Measurements from ENCODE around the gene MASP1.
A peak's percentile ranks its signal among the peaks of the same experiment; 100 is the strongest.
"Not testable (repeated sequence)": the region's sequence is repeated elsewhere in the genome, so short reads cannot be mapped to it uniquely, and the experiment has no call there.

The MASP1 gene

DNA sequence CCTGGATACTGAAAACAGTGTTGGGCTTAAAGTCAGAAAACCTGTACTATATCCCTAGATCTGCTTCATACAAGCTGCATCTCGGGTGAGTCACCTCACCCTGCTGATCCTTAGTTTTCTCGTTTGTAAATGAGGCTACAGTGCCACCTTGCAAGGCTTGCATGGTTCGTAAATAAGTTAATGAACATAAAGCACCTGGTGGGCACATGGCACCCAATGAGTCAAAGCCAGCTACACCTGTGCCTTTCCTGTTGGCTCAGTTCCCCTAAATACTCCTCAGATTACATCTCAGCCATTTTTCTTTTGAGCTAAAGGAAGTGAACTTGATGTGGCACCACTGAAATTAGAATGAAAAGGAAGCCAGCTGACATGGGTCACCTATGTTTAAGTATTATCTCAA, 67.7 kb downstream of the MASP1 start:
- no peak for DNase-seq (ENCODE audit: low read depth)

DNA sequence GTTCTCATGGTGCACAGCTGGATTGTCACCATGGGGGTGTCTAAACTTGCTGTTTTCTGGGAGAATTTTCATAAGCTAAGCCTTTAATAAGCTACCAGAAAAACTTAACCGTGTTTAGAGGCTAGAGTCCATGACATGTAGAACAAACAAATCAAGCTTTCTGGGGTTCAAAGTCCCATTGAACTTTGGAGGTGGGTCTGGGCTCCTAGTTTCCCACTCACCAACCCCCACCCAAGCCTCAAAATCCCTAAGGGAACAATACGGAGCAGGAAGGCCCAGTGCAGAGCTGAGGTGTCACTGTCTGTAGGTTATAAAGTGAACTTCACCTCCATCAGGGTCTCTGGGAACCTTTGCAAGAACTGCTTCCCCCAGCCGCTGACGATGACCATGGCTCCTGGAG, 68.7 kb downstream of the MASP1 start:
- DNase-seq (ENCODE audit: low read depth), result no peak

DNA sequence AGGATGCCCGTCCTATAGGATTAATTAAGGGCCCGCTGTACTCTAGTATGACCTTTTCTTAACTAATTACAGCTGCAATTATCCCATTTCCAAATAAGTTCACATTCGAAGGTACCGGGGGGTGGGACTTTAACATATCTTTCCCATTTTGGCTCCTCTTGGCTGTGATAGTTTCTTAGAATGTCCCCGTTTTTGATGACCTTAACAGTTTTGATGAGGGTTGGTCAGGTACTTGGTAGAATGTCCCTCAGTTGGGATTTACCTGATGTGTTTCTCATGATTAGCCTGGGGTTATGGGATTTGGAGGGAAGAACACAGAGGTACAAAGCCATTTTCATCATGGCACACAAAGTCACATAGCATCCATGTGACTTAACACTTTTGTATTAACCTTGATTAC, 76.1 kb downstream of the MASP1 start:
- DNase-seq (ENCODE audit: low read depth), result no peak

DNA sequence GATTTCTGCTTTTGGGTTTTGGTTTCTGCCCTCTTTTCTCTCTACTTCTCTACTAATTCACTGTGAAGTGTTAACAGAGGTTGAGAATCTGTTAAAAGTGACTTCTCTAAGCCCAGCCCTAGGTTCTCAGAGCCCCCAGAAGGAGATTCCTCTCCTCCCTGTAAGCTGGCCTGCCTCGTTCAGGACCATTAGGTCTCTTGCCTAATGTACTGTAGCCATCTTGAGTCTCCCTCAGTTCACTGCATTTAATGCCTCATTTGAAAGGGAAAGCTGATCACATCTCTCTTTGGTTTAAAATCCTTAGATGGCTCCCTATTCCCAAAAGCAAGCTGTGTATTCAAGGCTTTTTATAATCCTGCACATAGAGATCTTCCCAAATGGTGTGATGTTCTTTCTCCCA, 77.9 kb downstream of the MASP1 start:
- no peak for DNase-seq (ENCODE audit: low read depth)

- no peak for DNase-seq (ENCODE audit: low read depth)
These were observed 78.8 kb downstream of the MASP1 start for GRCh38 chr3:187212705-187213104.

DNA sequence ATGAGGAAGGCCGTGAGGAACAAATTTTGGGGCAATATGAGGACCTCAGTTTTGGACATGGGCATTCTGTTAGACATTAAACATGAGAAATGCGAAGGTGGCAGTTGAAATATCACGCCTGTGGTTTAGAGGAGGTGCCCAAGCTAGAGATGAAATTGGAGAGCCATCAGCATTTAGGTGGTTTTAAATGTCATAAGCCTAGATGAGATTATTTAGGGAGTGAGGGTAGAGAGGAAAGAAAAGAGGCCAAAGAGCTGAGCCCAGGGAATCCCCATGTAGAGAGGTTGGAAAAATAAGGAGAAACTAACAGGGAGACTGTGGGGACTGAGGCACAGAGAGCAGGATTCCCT, 79.4 kb downstream of the MASP1 start:
- no peak for DNase-seq (ENCODE audit: low read depth)

- no peak for DNase-seq (ENCODE audit: low read depth)
These were observed 79.9 kb downstream of the MASP1 start for GRCh38 chr3:187211532-187212195.

- peak; percentile 93 for DNase-seq (ENCODE audit: low read depth)
These were observed 80.8 kb downstream of the MASP1 start for GRCh38 chr3:187210545-187211327.

DNA sequence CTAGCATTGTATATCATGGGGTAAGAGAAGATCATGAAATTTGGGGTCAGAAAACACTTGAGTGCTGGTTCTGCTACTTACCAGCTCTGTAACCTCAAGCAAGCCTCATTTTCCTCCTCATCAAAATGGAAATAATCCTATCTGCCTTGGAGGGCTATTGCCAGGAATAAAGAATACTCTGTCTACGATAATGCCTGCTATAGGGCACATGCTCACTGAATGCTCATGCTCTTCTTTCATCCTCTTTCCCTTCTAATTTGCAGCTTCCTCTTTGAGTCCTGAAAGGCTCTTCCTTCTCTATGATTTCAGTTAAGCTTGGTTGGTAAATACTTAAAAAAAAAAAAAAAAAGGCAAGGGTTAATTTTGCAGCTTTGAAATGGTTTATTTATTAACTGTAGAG, 81.4 kb downstream of the MASP1 start:
- no peak for DNase-seq (ENCODE audit: low read depth)

DNA sequence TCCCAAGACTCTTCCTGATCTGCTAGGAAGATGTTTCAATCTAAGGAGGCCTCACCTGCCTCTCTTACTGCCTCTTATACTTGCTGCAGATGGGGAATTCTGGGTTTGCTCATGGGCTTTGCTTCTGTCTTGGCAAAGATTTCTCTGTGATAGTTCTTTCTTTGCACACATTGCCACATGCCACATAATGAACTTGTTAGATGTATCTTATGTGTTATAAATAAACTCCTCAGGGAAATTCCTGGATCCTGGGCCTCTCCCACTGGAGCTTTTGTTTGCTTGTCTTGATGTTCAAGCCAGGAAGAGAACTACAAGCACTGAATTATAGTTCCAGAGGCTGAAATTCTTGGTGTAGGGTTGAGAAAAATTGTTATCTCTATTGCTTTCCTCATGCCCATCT, 82.0 kb downstream of the MASP1 start:
- DNase-seq (ENCODE audit: low read depth), result no peak

DNA sequence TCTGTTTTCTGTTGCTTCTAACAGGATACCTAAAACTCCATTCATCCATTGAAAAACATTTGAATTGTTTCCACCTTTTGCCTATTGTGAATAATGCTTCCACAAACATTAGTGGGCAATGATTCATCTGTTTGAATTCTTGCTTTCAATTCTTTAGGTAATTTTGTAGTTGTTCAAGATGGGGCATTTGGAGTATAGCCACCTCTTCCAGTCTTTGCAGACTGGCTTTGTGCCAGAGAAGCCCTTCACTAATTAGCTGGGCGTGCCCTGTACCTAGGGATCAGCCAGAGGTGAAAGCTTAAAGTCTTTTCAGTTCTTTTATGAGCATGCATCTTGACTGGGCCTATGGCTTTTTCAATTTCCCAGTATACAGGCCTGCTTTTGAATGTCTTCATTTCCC, 83.4 kb downstream of the MASP1 start:
- DNase-seq (ENCODE audit: low read depth), result no peak

- DNase-seq (ENCODE audit: low read depth), result no peak
These were observed 83.9 kb downstream of the MASP1 start for GRCh38 chr3:187207624-187208023.

DNA sequence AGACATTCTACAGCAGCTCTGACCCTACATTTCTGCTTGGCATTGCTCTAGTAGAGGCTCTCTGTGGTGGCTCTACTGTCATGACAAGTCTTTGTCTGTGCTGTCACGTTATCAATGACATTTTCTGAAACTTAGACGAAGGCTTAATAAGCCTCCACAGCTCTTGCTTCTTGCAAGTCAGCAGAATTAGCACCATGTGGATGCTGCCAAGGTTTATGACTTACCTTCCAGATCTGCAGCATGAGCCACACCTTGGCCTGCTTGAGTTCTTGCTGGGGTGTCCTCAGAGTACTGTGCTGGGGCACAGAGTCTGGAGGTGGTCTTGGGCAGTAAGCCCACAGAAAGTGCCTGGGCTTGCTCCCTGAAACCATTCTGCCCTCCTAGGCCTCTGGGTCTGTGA, 84.5 kb downstream of the MASP1 start:
- no peak for DNase-seq (ENCODE audit: low read depth)

- no peak for DNase-seq (ENCODE audit: low read depth)
These were observed 85.9 kb downstream of the MASP1 start for GRCh38 chr3:187205683-187206082.

- DNase-seq (ENCODE audit: low read depth), result not testable (repeated sequence)
These were observed 92.0 kb downstream of the MASP1 start for GRCh38 chr3:187199463-187200050.

- no peak for DNase-seq (ENCODE audit: low read depth)
These were observed 93.0 kb downstream of the MASP1 start for GRCh38 chr3:187198490-187198889.

DNA sequence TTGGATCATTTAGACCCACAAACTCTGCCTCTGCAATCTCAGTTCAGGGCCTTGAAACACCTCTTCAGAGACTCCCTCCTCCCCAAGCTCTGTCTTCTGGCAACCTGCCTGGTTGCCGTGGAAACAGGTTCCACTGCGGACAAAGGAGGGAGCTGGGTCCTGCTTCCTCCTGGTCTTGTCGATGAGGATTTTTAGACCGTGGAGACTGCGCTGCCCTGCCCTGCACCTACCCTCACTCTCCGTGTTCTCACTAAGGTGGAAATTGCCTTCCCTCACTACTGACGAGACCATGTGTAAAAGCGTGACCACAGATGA, 94.2 kb downstream of the MASP1 start, which contains the start of gene RTP1:
RTP1 (plus strand) TSS at position 152 of the 315 bp plus-strand sequence; CDS start at position 182, 30 bp downstream.
- no peak for DNase-seq (ENCODE audit: low read depth)

DNA sequence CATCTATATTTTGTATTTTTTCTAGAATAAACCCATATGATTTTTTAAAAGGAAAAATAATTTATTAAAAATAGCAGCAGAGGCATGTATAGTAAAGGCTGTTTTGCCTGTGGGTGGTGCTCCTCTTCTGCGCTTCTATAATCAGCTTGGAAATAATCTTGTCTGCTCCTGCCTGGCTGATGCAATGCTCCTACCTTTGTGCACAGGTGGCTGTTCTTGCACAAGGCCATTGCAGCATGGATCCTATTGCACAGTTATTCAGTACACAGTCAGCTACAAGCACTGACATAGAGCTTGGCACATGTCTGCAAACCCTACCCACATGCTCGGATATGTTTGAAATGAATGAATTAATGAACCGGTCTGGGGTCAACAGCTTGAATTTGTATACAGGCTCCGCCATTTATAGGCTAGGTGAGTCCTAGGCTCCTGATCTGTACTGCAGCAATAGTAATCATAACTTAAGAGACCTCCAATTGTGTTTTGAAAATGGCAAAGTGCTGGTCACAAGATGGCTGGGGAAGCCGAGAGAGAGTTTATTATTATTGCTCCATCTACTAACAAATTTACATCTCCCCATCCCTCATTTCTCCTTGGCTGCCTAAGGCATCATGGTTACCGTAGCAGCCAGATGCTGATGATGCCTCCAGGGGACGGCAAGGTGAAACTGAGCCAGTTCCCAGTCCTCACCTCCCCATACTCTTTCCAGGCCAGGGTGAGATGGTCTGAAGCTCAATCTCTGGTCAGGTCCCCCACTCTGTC, 94.8 kb downstream of the MASP1 start:
- no peak for DNase-seq (ENCODE audit: low read depth)

DNA sequence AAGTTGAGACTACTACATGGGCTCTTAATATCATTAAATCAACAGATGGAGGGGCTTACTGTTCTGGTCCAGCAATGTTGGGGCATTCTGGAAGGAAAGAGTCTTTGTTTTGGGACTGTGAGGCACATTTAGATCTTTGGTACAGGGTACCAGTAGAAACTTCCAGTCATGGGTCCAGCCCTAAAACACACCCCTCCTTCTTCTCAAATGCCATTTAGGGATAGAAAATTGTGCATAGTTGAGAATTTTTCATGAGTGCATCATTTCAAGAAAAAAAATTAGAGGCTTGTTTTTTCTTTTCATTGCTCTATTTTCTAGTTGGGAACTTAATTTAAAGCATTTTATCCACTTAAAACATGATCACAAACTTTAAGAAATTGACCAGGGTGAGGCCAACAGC, 98.4 kb downstream of the MASP1 start:
- no peak for DNase-seq (ENCODE audit: low read depth)

DNA sequence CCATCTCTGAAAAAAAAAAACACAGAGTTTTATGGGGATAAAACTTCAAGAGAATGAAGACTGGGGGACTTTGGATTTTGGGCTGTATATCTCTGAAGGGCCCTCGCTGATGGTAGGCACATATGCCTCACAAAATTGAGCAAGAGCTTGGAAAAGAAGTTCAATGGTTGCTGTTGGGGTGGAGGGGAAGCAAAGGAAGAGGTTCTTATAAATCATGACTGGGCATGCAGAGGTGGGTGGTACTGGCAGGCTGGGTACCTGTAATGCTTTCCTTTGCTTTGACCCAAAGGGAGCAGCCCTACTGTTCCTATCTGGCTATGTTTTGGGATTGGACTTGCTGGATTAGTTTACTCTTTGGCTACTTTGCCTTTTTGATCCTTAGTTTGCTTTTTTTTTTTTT, 100.3 kb downstream of the MASP1 start:
- DNase-seq (ENCODE audit: low read depth), result no peak

- DNase-seq (ENCODE audit: low read depth), result no peak
These were observed 102.6 kb downstream of the MASP1 start for GRCh38 chr3:187188931-187189330.

GRCh38 chr3:187186801-187187421, 104.6 kb downstream of the MASP1 start:
- peak; percentile 45 for DNase-seq (ENCODE audit: low read depth)

Data from GM04503 (cell line).